Peyer's patch (tissue), 4 donors: ENCODE measurements around the gene CLEC16A.

Source experiments
- POLR2A ChIP-seq, 2 donors: fragments of 450-650 bp; IDR thresholded peaks; one replicate each; pipeline ENCODE4 v1.5.1; 2017; ENCODE audit warnings: antibody characterized with exemption in 2 of 2, mild to moderate bottlenecking in 2 of 2, moderate library complexity in 2 of 2
- TF ChIP-seq, protein P1 (sequence below), 6 experiments: fragments of 450-650 bp in 4 of 6; fragments of 200-600 bp in 2 of 6; sonication (generic) in 1 of 6; IDR thresholded peaks; one replicate each; pipeline ENCODE4 v1.5.1; 2017 to 2019; ENCODE audit warnings: antibody characterized with exemption in 6 of 6, mild to moderate bottlenecking in 3 of 6, moderate library complexity in 1 of 6

DNA sequence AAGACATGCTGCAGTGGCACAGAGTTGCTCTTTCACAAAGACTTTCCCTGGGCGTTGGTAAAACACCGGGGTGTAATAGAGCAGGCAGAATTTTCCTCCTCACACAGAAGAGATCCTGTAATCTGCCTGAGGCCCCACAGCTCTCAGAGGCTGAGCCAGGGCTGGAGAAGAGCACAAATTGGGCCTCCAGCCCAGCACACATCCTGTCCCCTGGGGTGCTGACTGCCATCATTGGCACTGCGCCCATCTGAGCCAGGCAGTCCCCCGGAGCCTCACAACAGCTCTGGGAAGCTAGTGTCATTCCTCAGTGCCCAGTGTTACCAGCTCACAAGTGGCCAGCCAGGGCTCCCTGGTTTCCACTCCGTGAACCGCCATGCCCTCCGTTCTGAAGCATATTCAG is 192.2 kb downstream of the CLEC16A start:
- TF ChIP-seq, protein P1, sequence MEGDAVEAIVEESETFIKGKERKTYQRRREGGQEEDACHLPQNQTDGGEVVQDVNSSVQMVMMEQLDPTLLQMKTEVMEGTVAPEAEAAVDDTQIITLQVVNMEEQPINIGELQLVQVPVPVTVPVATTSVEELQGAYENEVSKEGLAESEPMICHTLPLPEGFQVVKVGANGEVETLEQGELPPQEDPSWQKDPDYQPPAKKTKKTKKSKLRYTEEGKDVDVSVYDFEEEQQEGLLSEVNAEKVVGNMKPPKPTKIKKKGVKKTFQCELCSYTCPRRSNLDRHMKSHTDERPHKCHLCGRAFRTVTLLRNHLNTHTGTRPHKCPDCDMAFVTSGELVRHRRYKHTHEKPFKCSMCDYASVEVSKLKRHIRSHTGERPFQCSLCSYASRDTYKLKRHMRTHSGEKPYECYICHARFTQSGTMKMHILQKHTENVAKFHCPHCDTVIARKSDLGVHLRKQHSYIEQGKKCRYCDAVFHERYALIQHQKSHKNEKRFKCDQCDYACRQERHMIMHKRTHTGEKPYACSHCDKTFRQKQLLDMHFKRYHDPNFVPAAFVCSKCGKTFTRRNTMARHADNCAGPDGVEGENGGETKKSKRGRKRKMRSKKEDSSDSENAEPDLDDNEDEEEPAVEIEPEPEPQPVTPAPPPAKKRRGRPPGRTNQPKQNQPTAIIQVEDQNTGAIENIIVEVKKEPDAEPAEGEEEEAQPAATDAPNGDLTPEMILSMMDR (IDR thresholded peaks at IDR 0.05) = no peak
- no peak for TF ChIP-seq POLR2A (IDR thresholded peaks at IDR 0.05)
